ENCODE measurements around the gene FAM20C. TPM values are rescaled to one million over a fixed set of nuclear protein-coding genes. Genes with fewer than 3 reads are reported as not detected.

Gene FAM20C
- total RNA-seq, 2 donors from 2014 or later = 37.8 to 62.0 TPM

- Histone ChIP-seq H3K4me3 (no peak overlapping the region), H3K9me3 (no peaks in the 10 kb centered on the region), H3K36me3 (no peaks in the 10 kb centered on the region), H3K4me1 (replicated peaks) (peaks cover 13% of the 10 kb centered on the region), H3K27me3 (replicated peaks; ENCODE audit: insufficient read depth) (no peaks in the 10 kb centered on the region), H3K27ac (peak overlapping the region; percentile 19 to 63)
- intact Hi-C loops (cut with DNase I) = no loop called here
- TF ChIP-seq POLR2AphosphoS5 (IDR thresholded peaks at IDR 0.05) = no peak
- TF ChIP-seq, protein P1, sequence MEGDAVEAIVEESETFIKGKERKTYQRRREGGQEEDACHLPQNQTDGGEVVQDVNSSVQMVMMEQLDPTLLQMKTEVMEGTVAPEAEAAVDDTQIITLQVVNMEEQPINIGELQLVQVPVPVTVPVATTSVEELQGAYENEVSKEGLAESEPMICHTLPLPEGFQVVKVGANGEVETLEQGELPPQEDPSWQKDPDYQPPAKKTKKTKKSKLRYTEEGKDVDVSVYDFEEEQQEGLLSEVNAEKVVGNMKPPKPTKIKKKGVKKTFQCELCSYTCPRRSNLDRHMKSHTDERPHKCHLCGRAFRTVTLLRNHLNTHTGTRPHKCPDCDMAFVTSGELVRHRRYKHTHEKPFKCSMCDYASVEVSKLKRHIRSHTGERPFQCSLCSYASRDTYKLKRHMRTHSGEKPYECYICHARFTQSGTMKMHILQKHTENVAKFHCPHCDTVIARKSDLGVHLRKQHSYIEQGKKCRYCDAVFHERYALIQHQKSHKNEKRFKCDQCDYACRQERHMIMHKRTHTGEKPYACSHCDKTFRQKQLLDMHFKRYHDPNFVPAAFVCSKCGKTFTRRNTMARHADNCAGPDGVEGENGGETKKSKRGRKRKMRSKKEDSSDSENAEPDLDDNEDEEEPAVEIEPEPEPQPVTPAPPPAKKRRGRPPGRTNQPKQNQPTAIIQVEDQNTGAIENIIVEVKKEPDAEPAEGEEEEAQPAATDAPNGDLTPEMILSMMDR (IDR thresholded peaks at IDR 0.05) = no peak
- no peak for TF ChIP-seq POLR2A (IDR thresholded peaks at IDR 0.05)
- 85% methylated on average over 9 of the region's 9 CpGs for WGBS
- no peak for DNase-seq (ENCODE audit: low spot score)
These were observed 27.3 kb downstream of the FAM20C start for GRCh38 chr7:219581-220150.

- WGBS = 45% methylated on average over 28 of the region's 28 CpGs
- Histone ChIP-seq H3K4me1 (replicated peaks) (peaks cover 11% of the 10 kb centered on the region), H3K9me3 (no peaks in the 10 kb centered on the region), H3K36me3 (no peaks in the 10 kb centered on the region), H3K27ac (peak overlapping the region; percentile 19 to 63), H3K4me3 (no peak overlapping the region), H3K27me3 (replicated peaks; ENCODE audit: insufficient read depth) (no peaks in the 10 kb centered on the region)
- DNase-seq (ENCODE audit: low spot score) = no peak
- intact Hi-C loops (cut with DNase I) = no loop called here
- TF ChIP-seq POLR2AphosphoS5 (IDR thresholded peaks at IDR 0.05) (no peak), POLR2A (IDR thresholded peaks at IDR 0.05) (no peak)
- TF ChIP-seq, protein P1 (IDR thresholded peaks at IDR 0.05) = peak in 1 of 4 experiments; percentile 9
These were observed 27.9 kb downstream of the FAM20C start for GRCh38 chr7:220151-220841.

- intact Hi-C loops (cut with DNase I) = no loop called here
- TF ChIP-seq, protein P1 (IDR thresholded peaks at IDR 0.05) = no peak
- no peak for TF ChIP-seq POLR2AphosphoS5 (IDR thresholded peaks at IDR 0.05)
- no peak overlapping the region for H3K4me3 ChIP-seq
- DNase-seq (ENCODE audit: low spot score) = no peak
- no peaks in the 10 kb centered on the region for H3K27me3 ChIP-seq (replicated peaks; ENCODE audit: insufficient read depth)
- H3K9me3 ChIP-seq = no peaks in the 10 kb centered on the region
- H3K4me1 ChIP-seq (replicated peaks) = peaks cover 11% of the 10 kb centered on the region
- no peaks in the 10 kb centered on the region for H3K36me3 ChIP-seq
- H3K27ac ChIP-seq = no peak overlapping the region
- 74% methylated on average over 8 of the region's 15 CpGs for WGBS
These were observed 29.8 kb downstream of the FAM20C start for GRCh38 chr7:221978-222715.

GRCh38 chr7:222716-223041, 30.3 kb downstream of the FAM20C start:
- Histone ChIP-seq H3K27me3 (replicated peaks; ENCODE audit: insufficient read depth) (no peaks in the 10 kb centered on the region), H3K9me3 (no peaks in the 10 kb centered on the region), H3K27ac (no peak overlapping the region), H3K4me1 (replicated peaks) (peaks cover 11% of the 10 kb centered on the region), H3K36me3 (no peaks in the 10 kb centered on the region), H3K4me3 (no peak overlapping the region)
- WGBS = 91% methylated on average over 10 of the region's 10 CpGs
- TF ChIP-seq POLR2AphosphoS5 (IDR thresholded peaks at IDR 0.05) = no peak
- TF ChIP-seq POLR2A (IDR thresholded peaks at IDR 0.05) = no peak
- TF ChIP-seq, protein P1 (IDR thresholded peaks at IDR 0.05) = no peak
- no peak for DNase-seq (ENCODE audit: low spot score)
- intact Hi-C loops (cut with DNase I) = no loop called here

Measured in prostate gland (tissue), 2 donors.